Body of pancreas (tissue), 4 donors: Measurements from ENCODE around the gene POU2F2. TPM values are rescaled to one million over a fixed set of nuclear protein-coding genes. Genes with fewer than 3 reads are reported as not detected.
A peak's percentile ranks its signal among the peaks of the same experiment; 100 is the strongest.

Experiments used
- ATAC-seq: fragments of 150-250 bp; one replicate; pipeline ENCODE4 v1.9.1; 2016
- DNase-seq, 4 donors: peaks; one replicate each; pipeline ENCODE4 v3.0.0-alpha.2; 2019
- H3K27ac ChIP-seq, 4 donors: fragments of 200-600 bp; sonication (generic); 1 replicate in 3 of 4; 2 replicates in 1 of 4; pipeline versions ENCODE4 v1.5.1 to v1.6.1; 2016 to 2019; ENCODE audit warnings: mild to moderate bottlenecking in 1 of 4, mixed read lengths in 1 of 4, moderate library complexity in 1 of 4
- H3K27me3 ChIP-seq, 2 donors: fragments of 200-600 bp; sonication (generic); one replicate each; pipeline ENCODE4 v1.6.0; 2016; ENCODE audit warnings: mild to moderate bottlenecking in 1 of 2
- H3K36me3 ChIP-seq, 2 donors: fragments of 200-600 bp; sonication (generic); replicated peaks in 1 of 2; 2 replicates each; pipeline ENCODE4 v1.5.1; 2016; ENCODE audit warnings: low read depth in 2 of 2; ENCODE audit not compliant: insufficient read depth in 1 of 2
- H3K4me1 ChIP-seq: fragments of 200-600 bp; sonication (generic); one replicate; pipeline ENCODE4 v1.6.0; 2016
- H3K4me3 ChIP-seq, 2 donors: fragments of 200-600 bp; sonication (generic); 1 replicate in 1 of 2; 2 replicates in 1 of 2; pipeline ENCODE4 v1.5.1; 2016 to 2019
- H3K9me3 ChIP-seq, 3 donors: fragments of 200-600 bp; sonication (generic); 1 replicate in 2 of 3; 2 replicates in 1 of 3; pipeline ENCODE4 v1.5.1; 2016
- CTCF ChIP-seq, 7 experiments: fragments of 450-650 bp in 4 of 7; fragments of 200-600 bp in 3 of 7; sonication (generic) in 3 of 7; IDR thresholded peaks; one replicate each; pipeline ENCODE4 v1.5.1; 2016 to 2019; ENCODE audit warnings: antibody characterized with exemption in 7 of 7
- POLR2A ChIP-seq, 3 donors: fragments of 450-650 bp; IDR thresholded peaks; one replicate each; pipeline ENCODE4 v1.6.1; 2016; ENCODE audit warnings: antibody characterized with exemption in 3 of 3, mild to moderate bottlenecking in 2 of 3
- WGBS, 2 donors: methylation state at CpG; one replicate each; pipeline ENCODE4 v1.1.5; 2017; 5-methylcytosine and 5-hydroxymethylcytosine counted together
- intact Hi-C: fragments of 100-400 bp; cut with DNase I; formaldehyde crosslinking; loops from one replicate; pipeline ENCODE4 v1.15.1; 2023
- total RNA-seq, 2 donors: library from RNA; depleted of rRNA; stranded (reverse); fragments of >200 nt; gene quantifications; one replicate each; pipeline ENCODE4 v1.1.0, GENCODE V29; 2016

Gene POU2F2
- total RNA-seq, 2 donors from 2014 or later, result under 0.01 to 1.6 TPM

GRCh38 chr19:42068756-42069571 lies 63.3 kb downstream of the POU2F2 start:
- H3K27me3 ChIP-seq, result peaks cover 0 to 6% of the 10 kb centered on the region in 2 donors
- no peak for TF ChIP-seq CTCF (IDR thresholded peaks at IDR 0.05)
- TF ChIP-seq POLR2A (IDR thresholded peaks at IDR 0.05), result no peak
- intact Hi-C loops, result no loop called here
- H3K36me3 ChIP-seq, result no peaks in the 10 kb centered on the region
- no peaks in the 10 kb centered on the region for H3K4me1 ChIP-seq
- no peak overlapping the region for H3K4me3 ChIP-seq
- H3K27ac ChIP-seq, result peak overlapping the region in 1 of 4 donors; percentile 25
- ATAC-seq (peak; percentile 12), DNase-seq (no peak)
- H3K9me3 ChIP-seq, result no peaks in the 10 kb centered on the region
- WGBS, 2 donors, result 16 to 19% methylated on average over 26 to 28 of the region's 29 CpGs

GRCh38 chr19:42068361-42068755 lies 63.9 kb downstream of the POU2F2 start:
- ATAC-seq (peak; percentile 7), DNase-seq (no peak)
- intact Hi-C loops, result no loop called here
- H3K27me3 ChIP-seq, result peaks cover 0 to 6% of the 10 kb centered on the region in 2 donors
- WGBS, 2 donors, result 31 to 38% methylated on average over 8 of the region's 8 CpGs
- no peaks in the 10 kb centered on the region for H3K9me3 ChIP-seq
- no peak overlapping the region for H3K27ac ChIP-seq
- H3K4me1 ChIP-seq, result no peaks in the 10 kb centered on the region
- H3K36me3 ChIP-seq, result no peaks in the 10 kb centered on the region
- TF ChIP-seq CTCF (IDR thresholded peaks at IDR 0.05) (no peak), POLR2A (IDR thresholded peaks at IDR 0.05) (no peak)
- H3K4me3 ChIP-seq, result no peak overlapping the region

GRCh38 chr19:42067315-42067888 lies 64.8 kb downstream of the POU2F2 start:
- DNase-seq, result no peak
- Histone ChIP-seq H3K9me3 (no peaks in the 10 kb centered on the region), H3K36me3 (no peaks in the 10 kb centered on the region), H3K27me3 (peaks cover 0 to 6% of the 10 kb centered on the region in 2 donors), H3K4me3 (no peak overlapping the region), H3K27ac (no peak overlapping the region), H3K4me1 (no peaks in the 10 kb centered on the region)
- TF ChIP-seq CTCF (IDR thresholded peaks at IDR 0.05), result no peak
- no peak for TF ChIP-seq POLR2A (IDR thresholded peaks at IDR 0.05)
- WGBS, 2 donors, result 60 to 61% methylated on average over 6 of the region's 6 CpGs
- intact Hi-C loops, result no loop called here
- ATAC-seq, result no peak

- no peak overlapping the region for H3K4me3 ChIP-seq
- intact Hi-C loops, result no loop called here
- H3K27me3 ChIP-seq, result peaks cover 0 to 6% of the 10 kb centered on the region in 2 donors
- no peaks in the 10 kb centered on the region for H3K36me3 ChIP-seq
- TF ChIP-seq CTCF (IDR thresholded peaks at IDR 0.05) (no peak), POLR2A (IDR thresholded peaks at IDR 0.05) (no peak)
- H3K27ac ChIP-seq, result no peak overlapping the region
- ATAC-seq (no peak), DNase-seq (no peak)
- WGBS, 2 donors, result 44 to 46% methylated on average over 8 to 9 of the region's 9 CpGs
- no peaks in the 10 kb centered on the region for H3K4me1 ChIP-seq
- no peaks in the 10 kb centered on the region for H3K9me3 ChIP-seq
Measured at GRCh38 chr19:42066075-42066754, 66.0 kb downstream of the POU2F2 start.
